GM20000 (cell line): ENCODE results near the gene EPHB2.

ENCODE experiments used
- DNase-seq: peaks from one replicate; pipeline ENCODE4 v3.0.0; 2012; ENCODE audit warnings: low spot score
- TF ChIP-seq, protein P1 (sequence below): IDR thresholded peaks from 2 replicates; pipeline ENCODE4 v1.5.1; 2012; ENCODE audit warnings: mild to moderate bottlenecking, control low read depth; ENCODE audit errors: extremely low read depth, missing control alignments

The EPHB2 gene

GRCh38 chr1:22908880-22909426 lies 198.3 kb downstream of the EPHB2 start:
- no peak for DNase-seq
- TF ChIP-seq, protein P1, sequence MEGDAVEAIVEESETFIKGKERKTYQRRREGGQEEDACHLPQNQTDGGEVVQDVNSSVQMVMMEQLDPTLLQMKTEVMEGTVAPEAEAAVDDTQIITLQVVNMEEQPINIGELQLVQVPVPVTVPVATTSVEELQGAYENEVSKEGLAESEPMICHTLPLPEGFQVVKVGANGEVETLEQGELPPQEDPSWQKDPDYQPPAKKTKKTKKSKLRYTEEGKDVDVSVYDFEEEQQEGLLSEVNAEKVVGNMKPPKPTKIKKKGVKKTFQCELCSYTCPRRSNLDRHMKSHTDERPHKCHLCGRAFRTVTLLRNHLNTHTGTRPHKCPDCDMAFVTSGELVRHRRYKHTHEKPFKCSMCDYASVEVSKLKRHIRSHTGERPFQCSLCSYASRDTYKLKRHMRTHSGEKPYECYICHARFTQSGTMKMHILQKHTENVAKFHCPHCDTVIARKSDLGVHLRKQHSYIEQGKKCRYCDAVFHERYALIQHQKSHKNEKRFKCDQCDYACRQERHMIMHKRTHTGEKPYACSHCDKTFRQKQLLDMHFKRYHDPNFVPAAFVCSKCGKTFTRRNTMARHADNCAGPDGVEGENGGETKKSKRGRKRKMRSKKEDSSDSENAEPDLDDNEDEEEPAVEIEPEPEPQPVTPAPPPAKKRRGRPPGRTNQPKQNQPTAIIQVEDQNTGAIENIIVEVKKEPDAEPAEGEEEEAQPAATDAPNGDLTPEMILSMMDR: no peak

DNA sequence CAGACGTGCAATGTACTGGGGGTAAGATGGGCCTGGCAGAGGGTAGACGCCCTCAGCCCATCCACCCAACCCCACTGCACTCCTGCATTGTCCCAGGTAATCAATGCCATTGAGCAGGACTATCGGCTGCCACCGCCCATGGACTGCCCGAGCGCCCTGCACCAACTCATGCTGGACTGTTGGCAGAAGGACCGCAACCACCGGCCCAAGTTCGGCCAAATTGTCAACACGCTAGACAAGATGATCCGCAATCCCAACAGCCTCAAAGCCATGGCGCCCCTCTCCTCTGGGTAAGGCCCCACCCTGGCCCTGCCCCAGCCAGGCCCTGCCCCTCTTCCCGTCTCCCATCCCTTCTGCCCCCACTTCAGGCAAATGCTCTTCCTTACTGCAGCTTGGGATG lies 199.6 kb downstream of the EPHB2 start:
- TF ChIP-seq, protein P1: no peak
- DNase-seq: no peak

- DNase-seq: no peak
- TF ChIP-seq, protein P1: no peak
Observed at GRCh38 chr1:22910986-22911651, 200.5 kb downstream of the EPHB2 start.

DNA sequence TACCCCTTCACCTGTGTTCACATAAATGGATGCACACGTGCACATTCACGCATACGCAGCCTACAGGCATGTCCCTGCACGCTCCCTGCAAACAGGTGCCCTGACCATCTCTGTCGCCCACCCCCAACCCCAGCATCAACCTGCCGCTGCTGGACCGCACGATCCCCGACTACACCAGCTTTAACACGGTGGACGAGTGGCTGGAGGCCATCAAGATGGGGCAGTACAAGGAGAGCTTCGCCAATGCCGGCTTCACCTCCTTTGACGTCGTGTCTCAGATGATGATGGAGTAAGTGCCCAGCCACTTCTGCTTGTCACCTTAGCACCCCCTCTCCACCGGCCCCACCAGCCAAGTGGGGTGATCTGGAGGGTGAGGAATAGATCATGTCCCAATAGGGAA lies 201.7 kb downstream of the EPHB2 start:
- no peak for DNase-seq
- TF ChIP-seq, protein P1: no peak

- TF ChIP-seq, protein P1: no peak
- DNase-seq: no peak
Observed at GRCh38 chr1:22913421-22914141, 202.9 kb downstream of the EPHB2 start.

- TF ChIP-seq, protein P1: no peak
- DNase-seq: no peak
Observed at GRCh38 chr1:22914156-22914555, 203.5 kb downstream of the EPHB2 start.

GRCh38 chr1:22914633-22915217 lies 204.1 kb downstream of the EPHB2 start:
- TF ChIP-seq, protein P1: no peak

More at GRCh38 chr1:22914633-22915217, 204.1 kb downstream of the EPHB2 start:
- no peak for DNase-seq
